WTC11 (cell line): ENCODE results near the gene UBE2L3. TPM values are rescaled to one million over a fixed set of nuclear protein-coding genes. Genes with fewer than 3 reads are reported as not detected.
A peak's percentile ranks its signal among the peaks of the same experiment; 100 is the strongest.

Experiments used
- ATAC-seq: fragments of 200-7000 bp; cut with Tn5 transposase; 2 replicates; pipeline ENCODE4 v1.10.0; 2021; ENCODE audit warnings: mild to moderate bottlenecking, moderate library complexity
- CTCF ChIA-PET: fragments of 300-600 bp; sonication (Branson Sonifier 250); formaldehyde crosslinking; loops from one replicate; lab custom pipeline; 2021; ENCODE audit warnings: antibody characterized with exemption; lab: Charles Lee
- POLR2A ChIA-PET: fragments of 350-600 bp; sonication (Branson Sonifier 250); formaldehyde crosslinking; loops from one replicate; lab custom pipeline; 2021; ENCODE audit warnings: antibody characterized with exemption; lab: Charles Lee
- DNase-seq: peaks from one replicate; pipeline ENCODE4 v3.0.0; 2021; ENCODE audit warnings: low spot score
- H3K27ac Mint-ChIP-seq: 2 replicates; pipeline ENCODE4 v1.8.0; 2021; ENCODE audit warnings: mixed read lengths
- H3K27me3 Mint-ChIP-seq: 2 replicates; pipeline ENCODE4 v1.8.0; 2021; ENCODE audit warnings: low read depth, mild to moderate bottlenecking, moderate library complexity, mixed read lengths
- H3K36me3 Mint-ChIP-seq: 2 replicates; pipeline ENCODE4 v1.8.0; 2021; ENCODE audit warnings: mixed read lengths
- H3K4me1 Mint-ChIP-seq: 2 replicates; pipeline ENCODE4 v1.8.0; 2022; ENCODE audit warnings: mixed read lengths
- H3K4me3 Mint-ChIP-seq: 2 replicates; pipeline ENCODE4 v1.8.0; 2021; ENCODE audit warnings: mild to moderate bottlenecking, moderate library complexity, mixed read lengths
- H3K9me3 Mint-ChIP-seq: 2 replicates; pipeline ENCODE4 v1.8.0; 2021; ENCODE audit warnings: mixed read lengths
- E2F4 ChIP-seq: sonication (generic); formaldehyde crosslinking; IDR thresholded peaks from 2 replicates; pipeline ENCODE4 v1.8.1; 2022; ENCODE audit warnings: low read depth, mild to moderate bottlenecking, moderate library complexity, missing genetic modification reagents, borderline replicate concordance
- EMX1 ChIP-seq: fragments of 250-450 bp; sonication (Bioruptor Pico); IDR thresholded peaks from 2 replicates; pipeline ENCODE4 v1.8.0; 2021; ENCODE audit warnings: mild to moderate bottlenecking
- ESRRA ChIP-seq: sonication (generic); formaldehyde crosslinking; IDR thresholded peaks from 2 replicates; pipeline ENCODE4 v1.8.1; 2022; ENCODE audit warnings: mild to moderate bottlenecking, missing genetic modification reagents, borderline replicate concordance
- FOXJ3 ChIP-seq: sonication (generic); formaldehyde crosslinking; IDR thresholded peaks from 2 replicates; pipeline ENCODE4 v1.9.0; 2021; ENCODE audit warnings: missing genetic modification reagents, mild to moderate bottlenecking, borderline replicate concordance
- GABPB1 ChIP-seq: sonication (generic); formaldehyde crosslinking; IDR thresholded peaks from 2 replicates; pipeline ENCODE4 v1.8.1; 2023; ENCODE audit warnings: mild to moderate bottlenecking, missing genetic modification reagents
- JUN ChIP-seq: sonication (generic); formaldehyde crosslinking; IDR thresholded peaks from 2 replicates; pipeline ENCODE4 v1.8.0; 2023; ENCODE audit warnings: mild to moderate bottlenecking, missing genetic modification reagents
- NFATC4 ChIP-seq: fragments of 250-450 bp; sonication (Bioruptor Pico); IDR thresholded peaks from 2 replicates; pipeline ENCODE4 v1.9.0; 2021; ENCODE audit warnings: mild to moderate bottlenecking
- NFE2L1 ChIP-seq: sonication (generic); formaldehyde crosslinking; IDR thresholded peaks from 2 replicates; pipeline ENCODE4 v1.8.1; 2023; ENCODE audit warnings: missing genetic modification reagents
- NFYB ChIP-seq: sonication (generic); formaldehyde crosslinking; conservative IDR thresholded peaks from 2 replicates; pipeline ENCODE4 v1.8.0; 2022; ENCODE audit warnings: low read depth, missing genetic modification reagents
- NR2C2 ChIP-seq: sonication (generic); formaldehyde crosslinking; IDR thresholded peaks from 2 replicates; pipeline ENCODE4 v1.8.0; 2022; ENCODE audit warnings: mild to moderate bottlenecking, missing genetic modification reagents
- NR3C1 ChIP-seq: sonication (generic); formaldehyde crosslinking; conservative IDR thresholded peaks from 2 replicates; pipeline ENCODE4 v1.8.1; 2023; ENCODE audit warnings: low read depth, mild to moderate bottlenecking, missing genetic modification reagents
- PRDM15 ChIP-seq: sonication (generic); formaldehyde crosslinking; IDR thresholded peaks from 2 replicates; pipeline ENCODE4 v1.8.0; 2022; ENCODE audit warnings: missing genetic modification reagents
- SMAD3 ChIP-seq: sonication (generic); formaldehyde crosslinking; IDR thresholded peaks from 2 replicates; pipeline ENCODE4 v1.8.0; 2022; ENCODE audit warnings: missing genetic modification reagents, mild to moderate bottlenecking, borderline replicate concordance
- TCF7 ChIP-seq: sonication (generic); formaldehyde crosslinking; IDR thresholded peaks from 2 replicates; pipeline ENCODE4 v1.8.0; 2022; ENCODE audit warnings: mild to moderate bottlenecking, low read depth, missing genetic modification reagents, moderate library complexity
- USF2 ChIP-seq: sonication (generic); formaldehyde crosslinking; IDR thresholded peaks from 2 replicates; pipeline ENCODE4 v1.8.1; 2023; ENCODE audit warnings: mild to moderate bottlenecking, missing genetic modification reagents, moderate library complexity
- ZBTB21 ChIP-seq: sonication (generic); formaldehyde crosslinking; IDR thresholded peaks from 2 replicates; pipeline ENCODE4 v1.8.1; 2023; ENCODE audit warnings: mild to moderate bottlenecking, missing genetic modification reagents, borderline replicate concordance
- ZNF263 ChIP-seq: sonication (generic); formaldehyde crosslinking; IDR thresholded peaks from 2 replicates; pipeline ENCODE4 v1.8.1; 2022; ENCODE audit warnings: low read depth, mild to moderate bottlenecking, moderate library complexity, missing genetic modification reagents
- ZNF512 ChIP-seq: sonication (generic); formaldehyde crosslinking; IDR thresholded peaks from 2 replicates; pipeline ENCODE4 v1.8.1; 2022; ENCODE audit warnings: missing genetic modification reagents, borderline replicate concordance
- ZNF532 ChIP-seq: fragments of 250-450 bp; sonication (Bioruptor Pico); IDR thresholded peaks from 2 replicates; pipeline ENCODE4 v1.9.0; 2021; ENCODE audit warnings: mild to moderate bottlenecking, borderline replicate concordance
- total RNA-seq: library from RNA; stranded (reverse); gene quantifications from 3 replicates; pipeline ENCODE4 v1.2.3, GENCODE V29; 2021

Gene UBE2L3
- total RNA-seq, 1 experiment from 2014 or later = 79.1 TPM

GRCh38 chr22:21571679-21572078 lies 4.2 kb downstream of the UBE2L3 start:
- Mint-ChIP-seq H3K27me3 (no peaks in the 10 kb centered on the region; the same call in 1 of the 2 replicates), H3K4me3 (no peak overlapping the region), H3K27ac (no peak overlapping the region), H3K9me3 (no peaks in the 10 kb centered on the region), H3K4me1 (peaks cover 43% of the 10 kb centered on the region), H3K36me3 (peaks cover 4% of the 10 kb centered on the region; the same call in 1 of the 2 replicates)
- TF ChIP-seq NFATC4 (CRISPR knock-in tag) (no peak), NFYB (CRISPR knock-in tag) (no peak), EMX1 (CRISPR knock-in tag) (no peak), SMAD3 (no peak), TCF7 (CRISPR knock-in tag) (no peak), ESRRA (CRISPR knock-in tag) (no peak), NFE2L1 (CRISPR knock-in tag) (no peak), FOXJ3 (CRISPR knock-in tag) (no peak), ZNF263 (no peak), ZNF512 (CRISPR knock-in tag) (no peak), USF2 (no peak), E2F4 (CRISPR knock-in tag) (no peak), NR3C1 (no peak)
- CTCF ChIA-PET = no interaction called here
- POLR2A ChIA-PET = interaction anchor here (0.7 kb wide), 1 partner anchor 1173 kb away, joined by 7 read pairs; no protein-coding TSS in a partner anchor
- DNase-seq (no peak), ATAC-seq (no peak)

- Mint-ChIP-seq H3K27ac (no peak overlapping the region; the same call in 1 of the 2 replicates), H3K4me1 (peaks cover 43% of the 10 kb centered on the region), H3K9me3 (no peaks in the 10 kb centered on the region), H3K27me3 (no peaks in the 10 kb centered on the region; the same call in 1 of the 2 replicates), H3K4me3 (no peak overlapping the region), H3K36me3 (peaks cover 4% of the 10 kb centered on the region)
- ChIA-PET POLR2A (no interaction called here), CTCF (interaction anchor here (0.5 kb wide), 1 partner anchor 13 kb away, joined by 3 read pairs; no protein-coding TSS in a partner anchor)
- ATAC-seq = no peak
- TF ChIP-seq JUN = no peak
- no peak for TF ChIP-seq NR2C2 (CRISPR knock-in tag)
- no peak for DNase-seq
Observed at GRCh38 chr22:21573293-21573734, 5.8 kb downstream of the UBE2L3 start.

- Mint-ChIP-seq H3K4me3 (no peak overlapping the region), H3K27ac (peak overlapping the region; percentile 67), H3K4me1 (peaks cover 38% of the 10 kb centered on the region), H3K27me3 (no peaks in the 10 kb centered on the region; the same call in 1 of the 2 replicates), H3K36me3 (peaks cover 4% of the 10 kb centered on the region), H3K9me3 (no peaks in the 10 kb centered on the region)
- POLR2A ChIA-PET = no interaction called here
- ATAC-seq = no peak
- no peak for DNase-seq
- CTCF ChIA-PET = interaction anchor here (0.8 to 2.4 kb wide), 2 partner anchors 56 to 69 kb away, joined by 4 to 6 read pairs; partner anchors contain the start of genes SDF2L1 and YDJC
- TF ChIP-seq GABPB1 (CRISPR knock-in tag) (no peak), ZNF532 (CRISPR knock-in tag) (no peak), PRDM15 (no peak), ESRRA (CRISPR knock-in tag) (no peak), ZBTB21 (CRISPR knock-in tag) (no peak)
Observed at GRCh38 chr22:21573750-21574494, 6.4 kb downstream of the UBE2L3 start.
